ENCODE measurements around the gene CRYGS.
"Not testable (repeated sequence)": the region's sequence is repeated elsewhere in the genome, so short reads cannot be mapped to it uniquely, and the experiment has no call there.

The CRYGS gene

DNA sequence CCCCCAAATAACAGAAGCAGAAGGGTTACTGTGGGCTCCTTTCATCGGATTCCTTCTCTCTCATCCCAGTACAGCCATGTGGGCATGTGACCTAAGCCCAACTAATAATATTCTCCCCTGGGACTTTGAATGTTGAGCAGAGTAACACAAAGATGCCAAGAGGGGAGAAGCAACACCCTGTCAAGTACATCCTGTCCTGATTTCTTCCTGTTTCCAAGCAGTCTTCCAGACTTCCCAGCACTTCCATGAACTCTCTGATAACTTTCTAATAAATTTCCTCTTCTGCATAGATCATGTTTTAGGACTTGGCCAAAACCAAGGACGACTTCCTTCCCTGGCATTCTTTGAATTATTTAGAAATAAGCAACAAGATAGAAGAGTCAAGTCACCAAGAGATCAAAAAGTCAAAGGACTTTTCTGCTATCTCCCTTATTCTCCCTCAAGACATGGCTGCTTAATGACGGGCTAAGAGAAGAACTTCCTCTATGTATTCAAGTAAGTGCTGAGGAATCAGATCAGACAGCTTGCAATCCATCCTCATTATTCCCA, 37.9 kb downstream of the CRYGS start:
- DNase-seq (ENCODE audit: low read depth): no peak
- TF ChIP-seq, protein P1, sequence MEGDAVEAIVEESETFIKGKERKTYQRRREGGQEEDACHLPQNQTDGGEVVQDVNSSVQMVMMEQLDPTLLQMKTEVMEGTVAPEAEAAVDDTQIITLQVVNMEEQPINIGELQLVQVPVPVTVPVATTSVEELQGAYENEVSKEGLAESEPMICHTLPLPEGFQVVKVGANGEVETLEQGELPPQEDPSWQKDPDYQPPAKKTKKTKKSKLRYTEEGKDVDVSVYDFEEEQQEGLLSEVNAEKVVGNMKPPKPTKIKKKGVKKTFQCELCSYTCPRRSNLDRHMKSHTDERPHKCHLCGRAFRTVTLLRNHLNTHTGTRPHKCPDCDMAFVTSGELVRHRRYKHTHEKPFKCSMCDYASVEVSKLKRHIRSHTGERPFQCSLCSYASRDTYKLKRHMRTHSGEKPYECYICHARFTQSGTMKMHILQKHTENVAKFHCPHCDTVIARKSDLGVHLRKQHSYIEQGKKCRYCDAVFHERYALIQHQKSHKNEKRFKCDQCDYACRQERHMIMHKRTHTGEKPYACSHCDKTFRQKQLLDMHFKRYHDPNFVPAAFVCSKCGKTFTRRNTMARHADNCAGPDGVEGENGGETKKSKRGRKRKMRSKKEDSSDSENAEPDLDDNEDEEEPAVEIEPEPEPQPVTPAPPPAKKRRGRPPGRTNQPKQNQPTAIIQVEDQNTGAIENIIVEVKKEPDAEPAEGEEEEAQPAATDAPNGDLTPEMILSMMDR (conservative IDR thresholded peaks at IDR 0.05; ENCODE audit: low read depth, low read length): no peak

DNA sequence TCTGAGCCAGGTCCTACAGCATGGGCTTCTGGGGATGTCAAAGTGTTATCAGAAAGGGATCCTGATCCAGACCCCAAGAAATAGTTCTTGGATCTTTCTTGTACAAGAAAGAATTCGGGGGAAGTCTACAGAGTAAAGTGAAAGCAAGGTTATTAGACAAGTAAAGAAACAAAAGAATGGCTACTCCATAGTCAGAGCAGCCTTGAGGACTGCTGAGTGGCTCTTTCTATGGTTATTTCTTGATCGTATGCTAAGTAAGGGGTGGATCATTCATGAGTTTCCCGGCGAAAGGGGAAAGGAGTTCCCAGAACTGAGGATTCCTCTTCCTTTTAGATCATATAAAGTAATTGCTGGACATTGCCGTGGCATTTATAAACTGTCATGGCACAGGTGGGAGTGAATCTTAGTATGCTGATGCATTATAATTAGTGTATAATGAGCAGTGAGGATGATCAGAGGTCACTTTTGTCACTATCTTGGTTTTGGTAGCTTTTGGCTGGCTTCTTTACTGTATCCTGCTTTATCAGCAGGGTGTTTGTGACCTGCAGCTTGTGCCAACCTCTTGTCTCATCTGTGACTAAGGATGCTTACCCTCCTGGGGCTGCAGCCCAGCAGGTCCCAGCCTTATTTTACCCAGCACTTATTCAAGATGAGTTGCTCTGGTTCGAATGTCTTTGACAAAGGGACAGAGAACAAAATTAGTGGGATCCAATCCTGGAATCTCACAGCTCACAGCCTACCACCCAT, 41.0 kb downstream of the CRYGS start:
- no peak overlapping the region for H3K4me3 ChIP-seq (ENCODE audit: low read depth, low read length)
- DNase-seq (ENCODE audit: low read depth): no peak
- TF ChIP-seq, protein P1 (conservative IDR thresholded peaks at IDR 0.05; ENCODE audit: low read depth, low read length): no peak

More for the DNA sequence above, 37.9 kb downstream of the CRYGS start:
- H3K4me3 ChIP-seq (ENCODE audit: low read depth, low read length): no peak overlapping the region

DNA sequence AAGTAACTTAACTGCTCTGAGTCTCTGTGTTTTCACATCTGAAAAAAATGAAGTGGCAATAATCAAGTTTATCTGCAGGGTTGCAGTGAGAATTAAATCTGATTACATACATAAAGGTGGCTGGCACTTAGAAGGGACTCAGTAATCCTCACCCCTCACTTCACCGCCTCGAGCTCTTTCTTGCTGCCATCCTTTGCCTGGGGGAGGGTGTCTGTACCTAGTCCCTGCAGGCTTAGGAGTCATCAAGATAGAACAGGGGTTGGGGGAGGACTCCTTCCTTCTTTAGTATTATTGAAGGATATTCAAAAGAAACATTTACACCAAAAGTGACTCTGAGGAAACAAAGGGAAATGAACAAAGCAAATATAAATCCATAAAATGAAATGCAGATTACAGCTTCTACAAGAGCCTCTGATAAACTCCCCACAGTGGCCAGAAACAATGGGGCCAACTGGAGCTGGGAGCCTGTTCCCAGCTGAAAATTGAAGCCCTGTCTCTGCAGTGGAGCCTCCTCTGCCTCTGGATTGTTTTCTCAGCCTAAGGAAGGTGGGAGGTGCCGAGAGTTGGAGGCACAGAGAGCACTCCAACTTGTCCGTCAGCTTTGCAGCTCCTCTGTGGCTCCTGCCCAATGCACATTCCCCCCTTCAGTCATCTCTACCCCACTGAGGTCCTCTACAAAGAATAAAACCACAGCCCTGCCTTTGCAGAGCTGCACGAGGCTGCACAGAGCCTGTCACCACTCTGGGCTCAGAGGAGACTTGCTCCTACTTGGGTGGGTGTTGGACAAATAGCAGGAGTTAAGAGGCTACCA, 41.8 kb downstream of the CRYGS start:
- TF ChIP-seq, protein P1 (conservative IDR thresholded peaks at IDR 0.05; ENCODE audit: low read depth, low read length): no peak
- no peak for DNase-seq (ENCODE audit: low read depth)
- H3K4me3 ChIP-seq (ENCODE audit: low read depth, low read length): no peak overlapping the region

DNA sequence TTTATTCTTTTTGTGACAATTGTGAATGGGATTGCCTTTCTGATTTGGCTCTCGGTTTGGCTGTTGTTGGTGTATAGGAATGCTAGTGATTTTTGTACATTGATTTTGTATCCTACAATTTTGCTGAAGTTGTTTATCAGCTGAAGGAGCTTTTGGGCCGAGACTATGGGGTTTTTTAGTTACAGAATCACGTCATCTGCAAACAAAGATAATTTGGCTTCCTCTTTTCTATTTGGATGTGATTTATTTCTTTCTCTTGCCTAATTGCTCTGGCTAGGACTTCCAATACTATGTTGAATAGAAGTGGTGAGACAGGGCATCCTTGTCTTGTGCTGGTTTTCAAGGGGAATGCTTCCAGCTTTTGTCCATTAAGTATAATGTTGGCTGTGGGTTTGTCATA, 44.2 kb downstream of the CRYGS start:
- not testable (repeated sequence) for H3K4me3 ChIP-seq (ENCODE audit: low read depth, low read length); DNase-seq (ENCODE audit: low read depth)

DNA sequence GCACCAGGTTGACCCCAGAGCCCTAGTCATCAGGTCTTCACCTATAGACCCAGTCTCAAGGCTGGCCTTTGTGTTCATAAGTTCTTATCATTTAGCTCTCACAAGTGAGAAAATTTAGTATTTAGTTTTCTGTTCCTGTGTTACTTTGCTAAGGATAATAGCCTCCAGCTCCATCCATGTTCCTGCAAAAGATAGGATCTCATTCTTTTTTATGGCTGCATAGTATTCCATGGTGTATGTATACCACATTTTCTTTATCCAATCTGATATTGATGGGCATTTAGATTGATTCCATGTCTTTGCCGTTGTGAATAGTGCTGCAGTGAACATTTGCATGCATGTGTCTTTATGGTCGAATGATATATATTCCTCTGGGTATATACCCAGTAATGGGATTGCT, 46.2 kb downstream of the CRYGS start:
- H3K4me3 ChIP-seq (ENCODE audit: low read depth, low read length); DNase-seq (ENCODE audit: low read depth): not testable (repeated sequence)

DNA sequence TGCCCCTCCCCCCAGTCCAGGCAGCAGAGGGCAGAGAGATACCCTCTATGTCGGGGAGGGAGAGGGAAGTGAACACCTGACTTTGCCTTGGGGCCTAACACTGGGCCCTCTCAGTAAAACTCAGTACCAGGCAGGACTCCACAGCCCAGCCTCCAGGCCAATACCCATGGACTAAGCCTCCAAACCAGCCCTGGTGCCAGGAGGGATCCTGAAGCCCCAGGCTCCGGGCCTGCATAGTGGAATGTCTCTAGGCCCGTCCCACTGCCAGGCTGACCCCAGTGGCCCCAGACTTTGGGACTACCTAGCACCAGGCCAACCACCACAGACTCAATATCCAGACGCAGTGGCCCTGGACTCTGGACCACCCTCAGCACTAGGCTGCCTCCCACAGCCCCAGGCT, 46.6 kb downstream of the CRYGS start:
- no peak for DNase-seq (ENCODE audit: low read depth)
- H3K4me3 ChIP-seq (ENCODE audit: low read depth, low read length): no peak overlapping the region
- TF ChIP-seq, protein P1 (conservative IDR thresholded peaks at IDR 0.05; ENCODE audit: low read depth, low read length): no peak

DNA sequence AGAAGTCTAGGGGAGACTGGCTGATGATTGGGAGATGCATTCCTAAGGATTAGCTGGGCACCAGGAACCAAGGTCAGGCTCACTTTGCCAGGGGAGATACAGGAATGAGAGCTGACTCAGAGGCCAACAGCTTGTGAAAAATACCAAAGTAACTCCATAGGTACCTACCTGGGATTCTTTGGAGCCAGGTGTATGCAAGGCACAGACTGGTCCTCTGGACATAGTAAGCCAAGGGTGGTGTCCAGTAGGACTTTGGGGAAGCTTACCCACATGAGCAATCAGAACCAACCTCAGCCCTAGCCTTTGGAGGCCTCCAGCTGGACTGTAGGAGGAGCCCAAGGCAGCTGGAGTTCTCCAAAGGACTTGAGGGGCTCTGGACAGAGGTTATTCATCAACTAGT, 47.5 kb downstream of the CRYGS start:
- TF ChIP-seq, protein P1 (conservative IDR thresholded peaks at IDR 0.05; ENCODE audit: low read depth, low read length): no peak

More for the DNA sequence above, 47.5 kb downstream of the CRYGS start:
- no peak overlapping the region for H3K4me3 ChIP-seq (ENCODE audit: low read depth, low read length)
- no peak for DNase-seq (ENCODE audit: low read depth)
